Omental fat pad (tissue), 4 donors: ENCODE measurements around the gene FAM25A. TPM values are rescaled to one million over a fixed set of nuclear protein-coding genes. Genes with fewer than 3 reads are reported as not detected.
"Not testable (repeated sequence)": the region's sequence is repeated elsewhere in the genome, so short reads cannot be mapped to it uniquely, and the experiment has no call there.

Experiments used
- ATAC-seq: fragments of 150-250 bp; one replicate; pipeline ENCODE4 v1.9.1; 2016; ENCODE audit warnings: mild to moderate bottlenecking, moderate library complexity; ENCODE audit not compliant: low FRiP score
- DNase-seq: peaks from one replicate; pipeline ENCODE4 v3.0.0-alpha.2; 2019; ENCODE audit warnings: low spot score
- total RNA-seq, 4 donors: library from RNA; depleted of rRNA; stranded (reverse); fragments of >200 nt; gene quantifications; one replicate each; pipeline ENCODE4 v1.1.0, GENCODE V29; 2016
- TF ChIP-seq, protein P1 (sequence below), 3 donors: fragments of 450-650 bp; IDR thresholded peaks; one replicate each; pipeline ENCODE4 v1.5.1; 2016 to 2017; ENCODE audit warnings: antibody characterized with exemption in 3 of 3, mild to moderate bottlenecking in 3 of 3, moderate library complexity in 2 of 3

Gene FAM25A
- total RNA-seq, 4 donors from 2014 or later: not detected

DNA sequence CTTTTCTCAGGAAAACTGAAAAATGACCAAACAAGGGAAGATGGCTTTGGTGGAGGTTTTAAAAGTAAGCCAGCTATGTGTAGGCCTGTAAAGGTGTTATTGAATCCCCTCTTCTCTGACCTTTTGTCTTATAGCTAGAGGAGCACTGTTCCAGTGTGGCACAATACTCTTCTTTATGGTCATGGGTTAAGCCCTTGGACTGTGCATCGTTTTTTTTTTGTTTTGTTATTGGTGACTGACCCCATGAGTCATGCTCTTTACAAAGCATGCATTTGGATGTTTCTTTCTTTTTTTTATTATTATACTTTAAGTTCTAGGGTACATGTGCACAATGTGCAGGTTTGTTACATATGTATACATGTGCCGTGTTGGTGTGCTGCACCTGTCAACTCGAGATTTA lies 19.6 kb upstream of the FAM25A start:
- TF ChIP-seq, protein P1, sequence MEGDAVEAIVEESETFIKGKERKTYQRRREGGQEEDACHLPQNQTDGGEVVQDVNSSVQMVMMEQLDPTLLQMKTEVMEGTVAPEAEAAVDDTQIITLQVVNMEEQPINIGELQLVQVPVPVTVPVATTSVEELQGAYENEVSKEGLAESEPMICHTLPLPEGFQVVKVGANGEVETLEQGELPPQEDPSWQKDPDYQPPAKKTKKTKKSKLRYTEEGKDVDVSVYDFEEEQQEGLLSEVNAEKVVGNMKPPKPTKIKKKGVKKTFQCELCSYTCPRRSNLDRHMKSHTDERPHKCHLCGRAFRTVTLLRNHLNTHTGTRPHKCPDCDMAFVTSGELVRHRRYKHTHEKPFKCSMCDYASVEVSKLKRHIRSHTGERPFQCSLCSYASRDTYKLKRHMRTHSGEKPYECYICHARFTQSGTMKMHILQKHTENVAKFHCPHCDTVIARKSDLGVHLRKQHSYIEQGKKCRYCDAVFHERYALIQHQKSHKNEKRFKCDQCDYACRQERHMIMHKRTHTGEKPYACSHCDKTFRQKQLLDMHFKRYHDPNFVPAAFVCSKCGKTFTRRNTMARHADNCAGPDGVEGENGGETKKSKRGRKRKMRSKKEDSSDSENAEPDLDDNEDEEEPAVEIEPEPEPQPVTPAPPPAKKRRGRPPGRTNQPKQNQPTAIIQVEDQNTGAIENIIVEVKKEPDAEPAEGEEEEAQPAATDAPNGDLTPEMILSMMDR (IDR thresholded peaks at IDR 0.05): no peak
- DNase-seq (no peak), ATAC-seq (peak; percentile 37)

DNA sequence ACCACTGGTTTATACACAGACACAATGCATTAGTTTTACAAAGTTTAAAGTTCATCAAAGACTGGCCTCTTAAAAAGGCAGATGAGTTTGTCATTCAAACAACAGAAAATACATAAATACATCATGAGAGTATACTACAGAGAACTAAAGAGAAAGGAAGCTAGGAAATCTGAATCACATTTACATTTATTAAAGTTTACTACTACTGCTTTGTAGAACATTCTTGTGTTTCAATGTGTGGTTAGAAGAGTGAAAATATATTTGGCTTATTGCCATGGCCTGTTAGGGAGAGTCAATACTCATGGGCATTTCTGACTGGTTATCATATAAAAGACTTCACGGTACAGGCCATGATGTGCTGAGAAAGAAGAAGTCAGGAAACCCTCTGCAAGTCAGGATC lies 13.0 kb upstream of the FAM25A start:
- not testable (repeated sequence) for DNase-seq, ATAC-seq

DNA sequence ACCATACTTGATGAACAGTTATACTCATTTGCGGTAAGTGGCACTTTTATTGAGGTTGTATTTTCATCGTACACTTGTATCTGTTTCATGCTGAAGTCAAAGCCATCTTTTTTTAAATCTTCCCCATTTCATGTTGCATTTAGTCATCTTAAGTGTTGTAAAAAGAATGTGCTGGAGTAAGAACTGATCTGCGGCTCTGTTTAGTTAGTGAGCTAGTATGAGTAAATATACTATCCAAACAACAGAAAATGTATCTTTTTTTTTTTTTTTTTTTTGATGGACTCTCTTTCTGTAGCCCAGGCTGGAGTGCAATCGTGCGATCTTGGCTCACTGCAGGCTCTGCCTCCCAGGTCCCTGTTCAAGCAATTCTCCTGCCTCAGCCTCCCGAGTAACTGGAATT lies 12.4 kb upstream of the FAM25A start:
- ATAC-seq, DNase-seq: not testable (repeated sequence)

DNA sequence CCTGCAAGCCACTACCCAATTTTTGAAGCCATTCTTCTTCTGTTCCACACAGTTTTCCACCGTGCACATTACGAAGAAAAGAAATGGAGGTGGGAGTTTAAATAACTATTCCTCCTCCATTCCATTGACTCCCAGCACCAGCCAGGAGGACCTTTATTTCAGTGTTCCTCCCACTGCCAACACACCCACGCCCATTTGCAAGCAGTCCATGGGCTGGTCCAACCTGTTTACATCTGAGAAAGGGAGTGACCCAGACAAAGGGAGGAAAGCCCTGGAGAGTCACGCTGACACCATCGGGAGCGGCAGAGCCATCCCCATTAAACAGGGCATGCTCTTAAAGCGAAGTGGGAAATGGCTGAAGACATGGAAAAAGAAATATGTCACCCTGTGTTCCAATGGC lies 11.8 kb upstream of the FAM25A start:
- not testable (repeated sequence) for DNase-seq, ATAC-seq

DNA sequence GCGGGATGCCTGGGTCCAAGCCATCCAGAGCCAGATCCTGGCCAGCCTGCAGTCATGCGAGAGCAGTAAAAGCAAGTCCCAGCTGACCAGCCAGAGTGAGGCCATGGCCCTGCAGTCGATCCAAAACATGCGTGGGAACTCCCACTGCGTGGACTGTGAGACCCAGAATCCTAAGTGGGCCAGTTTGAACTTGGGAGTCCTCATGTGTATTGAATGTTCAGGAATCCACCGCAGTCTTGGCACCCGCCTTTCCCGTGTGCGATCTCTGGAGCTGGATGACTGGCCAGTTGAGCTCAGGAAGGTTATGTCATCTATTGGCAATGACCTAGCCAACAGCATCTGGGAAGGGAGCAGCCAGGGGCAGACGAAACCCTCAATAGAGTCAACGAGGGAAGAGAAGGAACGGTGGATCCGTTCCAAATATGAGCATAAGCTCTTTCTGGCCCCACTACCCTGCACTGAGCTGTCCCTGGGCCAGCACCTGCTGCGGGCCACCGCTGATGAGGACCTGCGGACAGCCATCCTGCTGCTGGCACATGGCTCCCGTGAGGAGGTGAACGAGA lies 10.9 kb upstream of the FAM25A start:
- not testable (repeated sequence) for DNase-seq, ATAC-seq

DNA sequence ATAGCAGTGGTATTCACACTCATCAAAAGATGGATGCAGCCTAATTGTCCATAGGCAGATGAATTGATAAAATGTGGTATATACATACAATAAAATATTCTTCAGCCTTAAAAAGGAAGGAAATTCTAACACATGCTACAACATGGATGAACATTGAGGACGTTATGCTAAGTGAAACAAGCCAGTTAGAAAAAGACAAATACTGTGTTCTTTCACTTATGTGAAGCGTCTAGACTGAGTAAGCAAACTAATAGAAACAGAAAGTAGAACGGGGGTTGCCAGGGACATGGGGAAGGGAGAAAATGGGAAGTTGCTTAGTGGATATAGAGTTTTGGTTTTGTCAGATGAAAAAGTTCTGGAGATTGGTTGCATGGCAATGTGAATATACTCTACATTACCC lies 6.6 kb upstream of the FAM25A start:
- ATAC-seq, DNase-seq: not testable (repeated sequence)

DNA sequence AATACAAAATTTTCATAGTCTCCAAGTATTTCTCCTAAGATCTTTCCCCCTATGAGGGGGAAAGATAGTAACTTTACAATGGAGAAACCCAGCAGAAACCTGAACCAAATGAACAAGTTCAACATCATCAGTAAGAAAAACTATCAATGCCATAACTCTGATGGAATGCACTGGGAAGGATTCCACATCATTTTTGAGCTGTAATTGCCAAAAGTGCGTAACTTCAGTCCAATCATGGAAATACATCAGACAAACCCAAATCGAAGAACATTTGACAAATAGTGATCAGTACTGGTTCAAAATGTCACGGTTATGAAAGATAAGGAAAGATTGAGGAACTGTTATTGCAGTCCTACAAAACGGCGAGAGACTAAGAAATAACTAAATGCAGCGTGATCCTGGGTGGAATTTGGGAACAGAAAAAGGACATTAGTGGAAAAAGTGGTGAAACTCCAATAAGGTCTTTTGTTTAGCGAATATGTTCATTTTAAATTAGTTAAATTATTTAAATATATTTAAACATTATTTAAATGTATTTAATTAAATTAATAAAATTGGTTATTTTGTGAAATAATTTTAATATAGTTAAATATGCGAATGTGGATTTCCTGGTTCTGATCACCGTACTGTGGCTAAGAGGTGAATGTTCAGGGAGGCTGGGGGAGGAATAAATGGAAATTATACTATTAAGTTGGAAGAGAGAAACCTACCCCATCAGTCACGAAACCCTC lies 4.9 kb upstream of the FAM25A start:
- ATAC-seq, DNase-seq: not testable (repeated sequence)

DNA sequence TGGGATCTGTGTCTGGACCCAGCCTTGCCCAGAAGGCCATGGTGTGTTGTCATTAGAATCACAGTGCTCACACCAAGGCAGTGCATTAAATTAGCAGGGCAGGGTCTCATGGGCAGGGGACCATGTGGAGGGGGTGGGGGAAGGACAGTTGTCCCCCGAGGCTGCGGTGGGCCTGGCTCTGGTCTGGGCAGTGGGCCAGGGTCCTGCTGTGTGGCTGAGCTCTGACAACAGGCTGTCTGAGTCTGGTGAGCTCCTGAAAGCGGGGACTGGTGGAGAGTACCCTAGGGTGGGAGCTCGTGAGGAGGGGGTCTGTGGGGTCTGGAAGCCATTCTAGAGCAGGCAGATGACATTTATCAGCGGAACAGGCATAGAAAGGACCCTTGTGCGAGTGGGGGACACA lies 2.0 kb upstream of the FAM25A start:
- DNase-seq, ATAC-seq: not testable (repeated sequence)

DNA sequence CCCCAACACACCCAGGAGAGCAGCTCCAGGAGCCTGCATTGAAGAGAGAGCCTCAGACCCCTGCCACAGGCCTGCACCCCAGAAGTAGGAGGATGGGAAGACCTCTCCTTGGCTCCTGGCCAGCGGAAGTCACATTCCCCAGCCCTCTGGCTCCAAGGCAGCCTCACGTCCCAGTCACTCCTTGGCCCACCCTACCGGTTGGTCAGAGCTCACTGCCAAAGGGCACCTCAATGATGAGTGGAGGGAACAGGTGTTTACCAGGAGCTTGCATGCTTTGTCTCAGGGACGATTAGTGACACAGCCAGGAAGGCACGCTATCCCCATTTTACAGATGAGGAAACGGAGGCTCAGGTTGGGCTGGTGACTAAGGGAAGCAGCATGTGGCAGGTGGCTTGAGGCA lies 1.0 kb upstream of the FAM25A start:
- DNase-seq, ATAC-seq: not testable (repeated sequence)

DNA sequence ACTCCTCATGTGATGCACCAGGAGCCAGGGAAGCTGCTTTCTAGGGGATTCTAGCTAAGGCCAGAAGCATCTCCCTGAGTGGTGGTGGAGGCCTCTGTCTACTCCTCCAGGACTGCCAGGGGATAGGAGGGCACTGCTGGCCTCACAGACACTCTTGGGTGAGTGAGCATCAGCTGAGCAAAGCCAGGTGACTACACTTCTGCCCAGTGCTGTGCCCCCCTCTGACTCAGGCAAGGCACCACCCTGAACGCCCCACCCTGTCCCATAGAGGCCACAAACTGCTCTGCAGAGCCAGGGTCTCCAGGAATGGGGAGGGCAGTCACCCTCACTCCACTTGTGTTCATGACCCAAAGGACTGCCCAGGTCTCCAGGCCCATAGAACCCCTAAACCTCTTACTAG lies 590 bp upstream of the FAM25A start:
- not testable (repeated sequence) for DNase-seq, ATAC-seq

DNA sequence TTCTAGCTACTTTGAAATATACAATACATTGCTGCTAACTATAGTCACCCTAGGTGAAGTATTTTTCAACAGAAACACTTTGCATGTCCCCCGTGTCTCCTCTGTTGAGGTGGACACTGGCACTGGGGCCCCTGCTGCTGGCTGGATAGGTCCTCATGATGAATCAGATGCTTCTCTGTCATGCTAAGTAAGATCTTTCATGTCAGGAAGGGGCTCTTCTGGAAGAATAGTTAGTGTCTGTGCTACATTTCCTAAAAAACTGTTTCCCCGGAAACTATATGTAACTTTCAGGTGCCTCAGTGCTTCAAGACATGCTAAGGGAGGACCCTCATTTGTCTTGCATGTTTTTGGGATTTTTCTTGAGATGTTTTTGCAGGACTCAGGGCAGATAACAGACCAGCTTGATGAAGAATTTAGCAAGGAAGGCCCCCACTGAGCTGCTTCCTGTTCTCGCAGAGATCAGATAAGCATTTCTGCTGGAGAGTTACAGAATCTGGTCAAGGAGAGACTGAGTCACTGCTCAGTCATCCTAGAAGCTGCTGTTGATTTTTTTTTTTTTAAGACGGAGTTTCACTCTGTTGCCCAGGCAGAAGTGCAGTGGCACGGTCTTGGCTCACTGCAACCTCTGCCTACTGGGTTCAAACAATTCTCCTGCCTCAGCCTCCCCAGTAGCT lies 5.3 kb downstream of the FAM25A start:
- not testable (repeated sequence) for DNase-seq, ATAC-seq

DNA sequence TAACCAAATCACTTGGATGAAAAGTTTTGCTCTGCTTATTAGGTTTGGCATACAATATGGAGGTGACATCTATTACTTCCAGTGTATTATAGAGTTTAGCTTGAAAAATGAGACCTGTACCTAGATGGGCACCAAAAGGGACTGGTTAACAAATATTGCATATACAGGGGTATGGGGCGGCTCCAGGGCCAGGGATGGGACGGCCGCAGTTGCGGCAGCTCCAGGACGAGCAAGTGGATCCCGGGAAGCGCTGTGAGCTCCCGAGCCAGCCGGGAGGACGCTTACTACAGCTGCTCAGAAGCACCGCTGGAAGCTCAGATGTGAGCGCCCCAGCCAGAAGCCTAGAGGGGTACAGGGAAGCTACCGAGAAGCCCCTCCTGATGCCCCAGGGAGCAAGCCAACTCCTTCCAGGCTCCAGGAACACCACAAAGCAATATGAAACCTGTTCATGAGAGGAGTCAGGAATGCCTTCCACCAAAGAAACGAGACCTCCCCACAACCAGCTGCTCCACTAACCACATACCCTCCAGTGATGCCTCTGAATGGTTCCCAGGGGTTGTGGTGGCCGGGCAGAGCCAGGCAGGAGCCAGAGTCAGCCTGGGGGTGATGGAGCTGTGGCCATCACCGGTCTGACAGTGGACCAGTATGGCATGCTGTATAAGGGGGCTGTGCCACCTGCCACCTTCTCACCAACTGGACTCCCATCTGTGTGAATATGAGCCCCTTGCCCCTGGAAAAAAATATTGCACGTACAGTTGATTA lies 6.8 kb downstream of the FAM25A start:
- DNase-seq, ATAC-seq: not testable (repeated sequence)

DNA sequence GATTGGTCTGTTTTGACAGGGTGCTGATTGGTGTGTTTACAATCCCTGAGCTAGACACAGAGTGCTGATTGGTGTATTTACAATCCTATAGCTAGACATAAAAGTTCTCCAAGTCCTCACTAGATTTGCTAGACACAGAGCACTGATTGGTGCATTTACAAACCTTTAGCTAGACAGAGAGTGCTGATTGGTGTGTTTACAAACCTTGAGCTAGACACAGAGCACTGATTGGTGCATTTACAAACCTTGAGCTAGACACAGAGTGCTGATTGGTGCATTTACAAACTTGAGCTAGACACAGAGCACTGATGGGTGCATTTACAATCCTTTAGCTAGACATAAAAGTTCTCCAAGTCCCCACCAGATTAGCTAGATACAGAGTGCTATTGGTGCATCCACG lies 10.3 kb downstream of the FAM25A start:
- DNase-seq, ATAC-seq: not testable (repeated sequence)
